Ovary (tissue), 9 donors: ENCODE results near the gene CLMN. TPM values are rescaled to one million over a fixed set of nuclear protein-coding genes. Genes with fewer than 3 reads are reported as not detected.

Source experiments
- DNase-seq, 5 donors: peaks; one replicate each; pipeline ENCODE4 v3.0.0-alpha.2; 2019 to 2020
- H3K27ac ChIP-seq, 2 donors: fragments of 200-600 bp; one replicate each; pipeline versions ENCODE4 v1.5.1 to v1.8.0; 2019 to 2022
- H3K27me3 ChIP-seq: fragments of 200-600 bp; one replicate; pipeline ENCODE4 v1.8.0; 2022
- H3K36me3 ChIP-seq: fragments of 200-600 bp; sonication (generic); one replicate; pipeline ENCODE4 v1.5.1; 2019
- H3K4me1 ChIP-seq: one replicate; pipeline ENCODE4 v1.8.1; 2013; ENCODE audit warnings: mild to moderate bottlenecking, moderate library complexity; ENCODE audit not compliant: insufficient read depth
- H3K4me3 ChIP-seq: fragments of 200-600 bp; sonication (generic); one replicate; pipeline ENCODE4 v1.5.1; 2017
- H3K9me3 ChIP-seq, 2 donors: fragments of 200-600 bp in 1 of 2; sonication (generic) in 1 of 2; one replicate each; pipeline versions ENCODE4 v1.5.1 to v1.8.1; 2013 to 2019; ENCODE audit warnings: mild to moderate bottlenecking in 1 of 2, moderate library complexity in 1 of 2
- EP300 ChIP-seq: sonication (generic); formaldehyde crosslinking; IDR thresholded peaks from one replicate; pipeline ENCODE4 v1.6.1; 2017; ENCODE audit warnings: antibody characterized with exemption
- POLR2A ChIP-seq: fragments of 450-650 bp; IDR thresholded peaks from one replicate; pipeline ENCODE4 v1.6.1; 2017; ENCODE audit warnings: antibody characterized with exemption, mild to moderate bottlenecking, moderate library complexity
- WGBS, 3 donors: extraction: QIAGEN DNeasy Blood & Tissue Kit in 1 of 3; methylation state at CpG; one replicate each; pipeline versions ENCODE4 v1.1.5 to v1.1.7; 2013 to 2017; 5-methylcytosine and 5-hydroxymethylcytosine counted together
- intact Hi-C, 4 donors: fragments of 100-400 bp; cut with DNase I; formaldehyde crosslinking; loops; one replicate each; pipeline versions ENCODE4 v1.11.0 to v1.15.1; 2022 to 2023
- polyA plus RNA-seq, 2 donors: library from polyadenylated mRNA; stranded (reverse); fragments of 200-250 nt in 1 of 2; fragments of 350-450 nt in 1 of 2; fragmentation: Illumina TruSeq in 1 of 2; extraction: RNeasy Lipid Tissue Mini Kit (QIAGEN cat#74804) in 1 of 2; gene quantifications; one replicate each; pipeline ENCODE4 v1.2.3, GENCODE V29; 2013 to 2014
- total RNA-seq, 7 donors: library from RNA; depleted of rRNA in 2 of 7; stranded (reverse); fragments of >200 nt in 2 of 7; fragmentation: NEBNext Ultra II Directional in 3 of 7; extraction: Animal tissue kit (Norgen Biotek cat#: 25700) in 3 of 7; gene quantifications; one replicate each; pipeline versions ENCODE4 v1.1.0 to v1.2.4, GENCODE V29; 2016 to 2023
- TF ChIP-seq, protein P1 (sequence below), 3 donors: fragments of 450-650 bp in 2 of 3; fragments of 200-600 bp in 1 of 3; IDR thresholded peaks; one replicate each; pipeline versions ENCODE4 v1.5.1 to v1.8.0; 2016 to 2022; ENCODE audit warnings: antibody characterized with exemption in 3 of 3, mild to moderate bottlenecking in 1 of 3
- donor health status: DM: no; HTN: no; CAD: no; lungs with moderate emphysema.
- donor health status: DM: no; HTN: no; CAD: no.
- donor health status: Bipolar disorder and iron deficiency.
- donor health status: DM: yes; HTN: yes; CAD: no.
- donor health status: DM: no; HTN: no; CAD: no.
- donor health status: DM: yes; HTN: yes; CAD: no.

Gene CLMN
- total and polyA plus RNA-seq, 9 donors: 2.2 to 11.7 (median 6.5) TPM

DNA sequence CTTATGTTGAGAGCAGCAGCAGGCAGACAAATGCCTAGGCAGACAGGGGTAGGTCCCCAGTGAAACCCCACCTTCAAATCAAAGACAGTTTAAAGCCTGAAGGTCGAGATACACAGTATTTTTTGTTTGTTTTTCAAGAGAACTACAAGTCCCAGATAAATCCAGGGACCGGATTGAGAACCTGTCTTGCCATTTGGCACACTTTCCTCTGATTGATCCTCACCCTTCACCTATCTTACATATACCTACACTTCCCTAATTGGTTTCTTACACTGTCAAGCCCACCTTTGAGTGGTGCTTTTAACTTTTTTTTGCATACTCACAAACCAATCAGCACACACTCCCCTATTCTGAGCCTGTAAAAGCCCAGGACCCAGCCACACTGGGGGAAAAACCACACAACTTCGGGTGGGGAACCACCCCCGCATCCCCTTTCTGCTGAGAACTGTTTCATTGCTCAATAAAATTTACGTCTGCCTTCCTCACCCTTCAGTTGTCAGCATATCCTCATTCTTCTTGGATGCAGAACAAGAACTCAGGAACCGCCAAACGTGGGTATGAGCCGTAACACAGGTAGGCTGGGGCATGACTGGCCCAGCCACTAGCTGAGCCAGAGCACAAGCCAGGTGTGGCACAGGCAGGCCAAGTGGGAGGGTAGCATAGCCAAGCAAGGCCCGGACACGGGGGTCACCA is 173.5 kb downstream of the CLMN start:
- intact Hi-C loops: no loop called here
- WGBS, 3 donors: 78 to 82% (median 78%) methylated on average over 10 of the region's 10 CpGs
- H3K4me1 ChIP-seq: peaks cover 14% of the 10 kb centered on the region
- TF ChIP-seq EP300 (no peak), POLR2A (no peak)
- TF ChIP-seq, protein P1, sequence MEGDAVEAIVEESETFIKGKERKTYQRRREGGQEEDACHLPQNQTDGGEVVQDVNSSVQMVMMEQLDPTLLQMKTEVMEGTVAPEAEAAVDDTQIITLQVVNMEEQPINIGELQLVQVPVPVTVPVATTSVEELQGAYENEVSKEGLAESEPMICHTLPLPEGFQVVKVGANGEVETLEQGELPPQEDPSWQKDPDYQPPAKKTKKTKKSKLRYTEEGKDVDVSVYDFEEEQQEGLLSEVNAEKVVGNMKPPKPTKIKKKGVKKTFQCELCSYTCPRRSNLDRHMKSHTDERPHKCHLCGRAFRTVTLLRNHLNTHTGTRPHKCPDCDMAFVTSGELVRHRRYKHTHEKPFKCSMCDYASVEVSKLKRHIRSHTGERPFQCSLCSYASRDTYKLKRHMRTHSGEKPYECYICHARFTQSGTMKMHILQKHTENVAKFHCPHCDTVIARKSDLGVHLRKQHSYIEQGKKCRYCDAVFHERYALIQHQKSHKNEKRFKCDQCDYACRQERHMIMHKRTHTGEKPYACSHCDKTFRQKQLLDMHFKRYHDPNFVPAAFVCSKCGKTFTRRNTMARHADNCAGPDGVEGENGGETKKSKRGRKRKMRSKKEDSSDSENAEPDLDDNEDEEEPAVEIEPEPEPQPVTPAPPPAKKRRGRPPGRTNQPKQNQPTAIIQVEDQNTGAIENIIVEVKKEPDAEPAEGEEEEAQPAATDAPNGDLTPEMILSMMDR (IDR thresholded peaks at IDR 0.05): no peak
- DNase-seq: no peak
- H3K27ac ChIP-seq: no peak overlapping the region
- H3K27me3 ChIP-seq: no peaks in the 10 kb centered on the region
- no peaks in the 10 kb centered on the region for H3K36me3 ChIP-seq
- no peak overlapping the region for H3K4me3 ChIP-seq
- no peaks in the 10 kb centered on the region for H3K9me3 ChIP-seq

DNA sequence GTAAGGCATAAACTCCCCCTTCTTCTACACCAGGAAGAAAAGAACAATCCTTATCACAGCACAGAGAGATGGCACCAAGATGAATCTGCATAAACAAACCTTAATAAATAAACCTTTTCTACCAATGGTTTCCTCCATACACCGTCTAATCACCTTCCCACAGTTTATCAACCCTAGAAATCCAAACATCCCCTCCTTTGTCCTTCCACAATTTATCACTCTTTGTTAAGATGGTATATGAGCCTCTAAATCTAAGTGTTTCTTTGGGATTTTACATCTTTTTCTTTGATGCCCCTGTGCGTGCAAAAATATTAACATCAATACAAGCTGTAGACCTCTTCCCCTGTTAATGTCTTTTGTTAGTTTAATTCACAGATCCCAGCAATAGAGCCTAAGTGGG is 174.9 kb downstream of the CLMN start:
- H3K36me3 ChIP-seq: no peaks in the 10 kb centered on the region
- no peak overlapping the region for H3K4me3 ChIP-seq
- no peak for DNase-seq
- H3K9me3 ChIP-seq: no peaks in the 10 kb centered on the region
- no peaks in the 10 kb centered on the region for H3K27me3 ChIP-seq
- no peak overlapping the region for H3K27ac ChIP-seq
- intact Hi-C loops: no loop called here
- H3K4me1 ChIP-seq: peaks cover 15% of the 10 kb centered on the region
- no peak for TF ChIP-seq EP300
- TF ChIP-seq, protein P1 (IDR thresholded peaks at IDR 0.05): no peak
- no peak for TF ChIP-seq POLR2A
- WGBS, 3 donors: 89 to 95% (median 91%) methylated on average over 2 of the region's 2 CpGs

DNA sequence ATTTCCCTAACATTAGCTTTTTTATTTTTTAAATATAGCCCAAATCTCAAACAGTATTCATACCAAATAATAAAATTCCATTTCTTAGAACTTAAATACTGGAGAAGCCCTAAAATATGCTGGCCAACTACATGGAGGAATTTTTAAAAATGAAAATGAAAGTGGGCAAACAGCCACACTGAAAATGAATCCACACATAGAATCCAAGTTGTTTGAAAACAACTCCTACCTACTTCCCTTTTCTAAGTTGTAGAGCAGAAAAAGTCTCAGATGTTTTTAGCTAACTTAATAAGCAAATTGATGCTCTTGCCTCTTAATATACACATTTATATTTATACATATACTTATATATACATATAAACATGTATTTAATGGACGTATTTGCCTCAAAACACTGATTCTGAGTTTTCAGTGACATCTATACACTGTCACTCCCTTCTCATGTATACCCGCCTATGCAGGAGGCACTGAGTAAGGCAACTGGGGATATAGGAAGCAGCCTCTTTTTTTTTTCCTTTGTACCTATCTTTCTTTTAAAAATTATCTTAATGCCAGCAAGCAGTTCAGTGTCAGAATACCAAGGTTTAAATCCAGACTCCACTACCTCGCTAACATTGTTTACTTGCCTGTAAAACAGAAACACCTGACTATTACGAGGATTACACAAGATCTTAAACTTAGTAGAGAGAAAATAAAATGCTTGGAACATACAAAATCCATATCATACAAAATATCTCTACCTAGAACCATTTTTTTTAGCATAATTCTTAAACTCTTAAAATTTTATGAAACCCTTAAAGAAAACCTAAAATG is 175.7 kb downstream of the CLMN start:
- TF ChIP-seq, protein P1 (IDR thresholded peaks at IDR 0.05): no peak
- TF ChIP-seq POLR2A: no peak
- TF ChIP-seq EP300: no peak
- Histone ChIP-seq H3K4me1 (peaks cover 13% of the 10 kb centered on the region), H3K27me3 (no peaks in the 10 kb centered on the region), H3K27ac (no peak overlapping the region), H3K9me3 (no peaks in the 10 kb centered on the region), H3K4me3 (no peak overlapping the region), H3K36me3 (no peaks in the 10 kb centered on the region)
- intact Hi-C loops: no loop called here
- 53 to 73% (median 56%) methylated on average over 4 of the region's 4 CpGs for WGBS, 3 donors
- no peak for DNase-seq

DNA sequence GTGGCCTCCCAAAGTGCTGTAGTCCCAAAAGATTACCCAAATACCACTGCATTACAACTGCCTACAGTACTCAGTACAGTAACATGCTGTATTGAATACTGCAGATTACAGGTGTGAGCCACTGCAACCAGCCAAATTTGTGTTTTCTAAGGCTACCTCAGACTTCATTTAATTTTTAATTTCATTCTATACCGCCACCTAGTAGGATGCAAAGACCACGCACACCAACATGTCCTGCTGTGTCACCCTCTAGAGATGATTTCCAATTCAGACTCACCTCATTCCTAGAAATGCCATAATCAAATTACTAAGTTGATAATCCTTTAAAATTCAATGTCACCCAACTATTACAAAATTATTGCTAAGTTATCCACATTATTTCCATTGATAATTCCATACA is 177.5 kb downstream of the CLMN start:
- no peak for DNase-seq
- WGBS, 3 donors: 95 to 98% (median 97%) methylated on average over 2 of the region's 2 CpGs
- Histone ChIP-seq H3K9me3 (no peaks in the 10 kb centered on the region), H3K27ac (no peak overlapping the region), H3K27me3 (no peaks in the 10 kb centered on the region), H3K4me3 (no peak overlapping the region), H3K36me3 (no peaks in the 10 kb centered on the region), H3K4me1 (peaks cover 13% of the 10 kb centered on the region)
- TF ChIP-seq, protein P1 (IDR thresholded peaks at IDR 0.05): no peak
- TF ChIP-seq POLR2A (no peak), EP300 (no peak)
- intact Hi-C loops: no loop called here
